Kidney (tissue), 14 donors: Measurements from ENCODE around the gene ALPK1. TPM values are rescaled to one million over a fixed set of nuclear protein-coding genes. Genes with fewer than 3 reads are reported as not detected.

Experiments used
- DNase-seq, 5 donors: peaks; one replicate each; pipeline ENCODE4 v3.0.0-alpha.2; 2013 to 2020
- FAIRE-seq: peaks from 2 replicates; lab custom pipeline; 2012; peaks lifted over from hg19 to GRCh38; lab: Jason Lieb, UNC
- H3K27ac ChIP-seq, 2 donors: one replicate each; pipeline ENCODE4 v1.7.0; 2013; ENCODE audit warnings: low read depth in 2 of 2, low read length in 2 of 2, inconsistent platforms in 1 of 2
- H3K27me3 ChIP-seq: one replicate; pipeline ENCODE4 v1.7.1; 2013; ENCODE audit warnings: low read length, inconsistent platforms; ENCODE audit not compliant: control insufficient read depth, insufficient read depth
- H3K36me3 ChIP-seq, 3 donors: one replicate each; pipeline versions ENCODE4 v1.7.0 to v1.7.1; 2013; ENCODE audit warnings: low read length in 3 of 3, control low read depth in 1 of 3, inconsistent platforms in 1 of 3; ENCODE audit not compliant: insufficient read depth in 3 of 3, control insufficient read depth in 2 of 3
- H3K4me1 ChIP-seq, 3 donors: one replicate each; pipeline versions ENCODE4 v1.7.0 to v1.7.1; 2013; ENCODE audit warnings: low read length in 3 of 3, inconsistent platforms in 1 of 3, low read depth in 1 of 3; ENCODE audit not compliant: control insufficient read depth in 2 of 3, insufficient read depth in 2 of 3
- H3K4me3 ChIP-seq, 3 donors: one replicate each; pipeline versions ENCODE4 v1.7.0 to v1.8.1; 2013; ENCODE audit warnings: low read length in 3 of 3, control low read depth in 1 of 3, inconsistent platforms in 1 of 3
- H3K9ac ChIP-seq, 3 donors: one replicate each; pipeline versions ENCODE4 v1.7.0 to v1.7.1; 2013; ENCODE audit warnings: low read length in 3 of 3, control low read depth in 1 of 3, inconsistent platforms in 1 of 3
- H3K9me3 ChIP-seq, 3 donors: one replicate each; pipeline versions ENCODE4 v1.7.0 to v1.7.1; 2013; ENCODE audit warnings: low read length in 3 of 3, control low read depth in 1 of 3, inconsistent platforms in 1 of 3; ENCODE audit not compliant: control insufficient read depth in 2 of 3, insufficient read depth in 1 of 3
- intact Hi-C: fragments of 100-400 bp; cut with DNase I; formaldehyde crosslinking; loops from one replicate; pipeline ENCODE4 v1.11.1; 2022
- polyA plus RNA-seq: library from polyadenylated mRNA; stranded (reverse); fragments of 350-450 nt; fragmentation: Illumina TruSeq; extraction: RNeasy Lipid Tissue Mini Kit (QIAGEN cat#74804); gene quantifications from one replicate; pipeline ENCODE4 v1.2.3, GENCODE V29; 2014; ENCODE audit warnings: low read depth, low replicate concordance; ENCODE audit not compliant: insufficient read depth
- total RNA-seq: library from RNA; stranded (reverse); fragmentation: NEBNext Ultra II Directional; extraction: Animal tissue kit (Norgen Biotek cat#: 25700); gene quantifications from one replicate; pipeline ENCODE4 v1.2.1, GENCODE V29; 2021
- TF ChIP-seq, protein P1 (sequence below): IDR thresholded peaks from 3 replicates; pipeline ENCODE4 v1.5.1; 2012; ENCODE audit warnings: mild to moderate bottlenecking, moderate library complexity, borderline replicate concordance; ENCODE audit not compliant: insufficient read depth; ENCODE audit errors: extremely low read depth
- donor health status: control.
- donor health status: control.
- donor health status: control.
- donor health status: control.
- donor health status: control.
- donor health status: DM: yes; HTN: yes; CAD: no.
- donor health status: Normal renal cell carcinoma (clear cell type).

Gene ALPK1
- total and polyA plus RNA-seq, 2 donors from 2014 or later = 5.9 to 33.5 TPM

DNA sequence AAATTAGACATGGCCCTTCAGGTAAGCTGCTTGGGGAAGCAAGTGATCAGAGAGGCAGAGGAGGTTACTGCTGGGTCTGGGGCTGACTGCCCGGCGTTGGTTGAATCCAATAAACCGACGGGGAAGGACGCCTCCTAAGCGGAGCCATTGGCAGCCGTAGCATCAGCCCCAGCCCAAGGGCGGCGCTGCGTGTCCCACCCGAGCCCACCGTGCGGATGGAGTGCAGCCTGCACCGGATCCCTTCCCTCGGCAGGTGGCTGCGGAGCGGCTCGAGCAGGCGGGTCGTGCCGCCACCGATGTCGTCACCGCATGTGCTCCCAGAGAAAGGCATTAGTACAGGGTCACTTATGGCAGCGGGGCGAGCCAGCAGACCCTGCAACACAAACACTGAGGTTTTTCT lies 82.1 kb downstream of the ALPK1 start:
- FAIRE-seq = no peak
- H3K36me3 ChIP-seq = peaks cover 0 to 3% (median 0%) of the 10 kb centered on the region in 3 donors

GRCh38 chr4:112381996-112382692 lies 85.0 kb downstream of the ALPK1 start:
- DNase-seq = no peak
- no peak for FAIRE-seq
- Histone ChIP-seq H3K4me3 (no peak overlapping the region), H3K27ac (no peak overlapping the region), H3K4me1 (no peaks in the 10 kb centered on the region), H3K9me3 (no peaks in the 10 kb centered on the region), H3K27me3 (no peaks in the 10 kb centered on the region), H3K9ac (no peak overlapping the region), H3K36me3 (peaks cover 0 to 3% (median 0%) of the 10 kb centered on the region in 3 donors)
- intact Hi-C loops = no loop called here
- TF ChIP-seq, protein P1, sequence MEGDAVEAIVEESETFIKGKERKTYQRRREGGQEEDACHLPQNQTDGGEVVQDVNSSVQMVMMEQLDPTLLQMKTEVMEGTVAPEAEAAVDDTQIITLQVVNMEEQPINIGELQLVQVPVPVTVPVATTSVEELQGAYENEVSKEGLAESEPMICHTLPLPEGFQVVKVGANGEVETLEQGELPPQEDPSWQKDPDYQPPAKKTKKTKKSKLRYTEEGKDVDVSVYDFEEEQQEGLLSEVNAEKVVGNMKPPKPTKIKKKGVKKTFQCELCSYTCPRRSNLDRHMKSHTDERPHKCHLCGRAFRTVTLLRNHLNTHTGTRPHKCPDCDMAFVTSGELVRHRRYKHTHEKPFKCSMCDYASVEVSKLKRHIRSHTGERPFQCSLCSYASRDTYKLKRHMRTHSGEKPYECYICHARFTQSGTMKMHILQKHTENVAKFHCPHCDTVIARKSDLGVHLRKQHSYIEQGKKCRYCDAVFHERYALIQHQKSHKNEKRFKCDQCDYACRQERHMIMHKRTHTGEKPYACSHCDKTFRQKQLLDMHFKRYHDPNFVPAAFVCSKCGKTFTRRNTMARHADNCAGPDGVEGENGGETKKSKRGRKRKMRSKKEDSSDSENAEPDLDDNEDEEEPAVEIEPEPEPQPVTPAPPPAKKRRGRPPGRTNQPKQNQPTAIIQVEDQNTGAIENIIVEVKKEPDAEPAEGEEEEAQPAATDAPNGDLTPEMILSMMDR = no peak

More for the DNA sequence above, 82.1 kb downstream of the ALPK1 start:
- TF ChIP-seq, protein P1 = no peak
- Histone ChIP-seq H3K27me3 (no peaks in the 10 kb centered on the region), H3K9ac (no peak overlapping the region), H3K9me3 (no peaks in the 10 kb centered on the region), H3K27ac (no peak overlapping the region), H3K4me3 (no peak overlapping the region), H3K4me1 (no peaks in the 10 kb centered on the region)
- intact Hi-C loops = no loop called here
- peak in 4 of 5 donors; percentile 76 to 79 (median 78) for DNase-seq

DNA sequence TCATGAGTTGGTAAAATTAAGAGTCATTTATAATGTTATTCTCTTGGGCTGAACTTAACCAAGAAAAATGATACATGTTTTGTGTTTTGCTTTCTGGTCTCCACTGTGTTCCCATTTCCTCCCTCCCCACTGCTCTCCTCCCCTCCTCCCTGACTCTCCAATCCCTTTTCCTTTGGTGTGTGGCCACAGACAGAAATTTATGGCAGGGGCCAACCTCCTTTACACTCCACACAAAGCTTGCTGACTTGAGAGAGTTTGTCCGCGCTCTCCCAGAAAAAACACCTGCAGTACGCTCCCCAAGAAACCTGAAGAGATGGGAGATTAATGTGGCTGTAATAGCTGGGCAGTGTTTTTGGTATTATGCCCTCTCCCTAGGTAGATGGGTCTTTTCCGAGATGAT lies 88.9 kb downstream of the ALPK1 start:
- no peak overlapping the region for H3K9ac ChIP-seq
- H3K27ac ChIP-seq = no peak overlapping the region
- H3K27me3 ChIP-seq = no peaks in the 10 kb centered on the region
- FAIRE-seq (no peak), DNase-seq (peak in 4 of 5 donors; percentile 49 to 79 (median 67))
- H3K36me3 ChIP-seq = no peaks in the 10 kb centered on the region
- no peak overlapping the region for H3K4me3 ChIP-seq
- no peaks in the 10 kb centered on the region for H3K4me1 ChIP-seq
- H3K9me3 ChIP-seq = no peaks in the 10 kb centered on the region
- TF ChIP-seq, protein P1 = no peak
- intact Hi-C loops = no loop called here
